Adrenal gland (tissue), 12 donors: ENCODE data around the gene RPS8. TPM values are rescaled to one million over a fixed set of nuclear protein-coding genes. Genes with fewer than 3 reads are reported as not detected.
A peak's percentile ranks its signal among the peaks of the same experiment; 100 is the strongest.

Source experiments
- DNase-seq, 7 donors: peaks; one replicate each; pipeline ENCODE4 v3.0.0-alpha.2; 2019 to 2020
- H3K27ac ChIP-seq, 5 donors: fragments of 200-600 bp; sonication (generic) in 4 of 5; 1 replicate in 3 of 5; 2 replicates in 2 of 5; pipeline versions ENCODE4 v1.5.1 to v1.8.0; 2016 to 2020; ENCODE audit warnings: mild to moderate bottlenecking in 1 of 5
- H3K27me3 ChIP-seq: fragments of 200-600 bp; 2 replicates; pipeline ENCODE4 v1.8.0; 2021
- H3K36me3 ChIP-seq, 2 donors: fragments of 200-600 bp; replicated peaks in 1 of 2; 1 replicate in 1 of 2; 2 replicates in 1 of 2; pipeline versions ENCODE4 v1.5.1 to v1.8.0; 2018 to 2022
- H3K4me1 ChIP-seq, 2 donors: fragments of 200-600 bp; replicated peaks in 1 of 2; 1 replicate in 1 of 2; 2 replicates in 1 of 2; pipeline versions ENCODE4 v1.5.1 to v1.8.0; 2018 to 2021
- H3K4me3 ChIP-seq, 4 donors: fragments of 200-600 bp; sonication (generic) in 3 of 4; one replicate each; pipeline ENCODE4 v1.5.1; 2016 to 2018
- H3K9me3 ChIP-seq, 3 donors: fragments of 200-600 bp; sonication (generic) in 1 of 3; replicated peaks in 1 of 3; 1 replicate in 2 of 3; 2 replicates in 1 of 3; pipeline versions ENCODE4 v1.5.1 to v1.8.0; 2016 to 2021
- POLR2A ChIP-seq, 2 donors: fragments of 450-650 bp; IDR thresholded peaks; one replicate each; pipeline ENCODE4 v1.6.1; 2017; ENCODE audit warnings: antibody characterized with exemption in 2 of 2, mild to moderate bottlenecking in 2 of 2, moderate library complexity in 1 of 2
- WGBS, 4 donors: extraction: QIAGEN DNeasy Blood & Tissue Kit in 2 of 4; methylation state at CpG; one replicate each; pipeline versions ENCODE4 v1.1.5 to v1.1.7; 2013 to 2017; 5-methylcytosine and 5-hydroxymethylcytosine counted together
- intact Hi-C, 2 donors: fragments of 100-400 bp; cut with DNase I; formaldehyde crosslinking; loops; one replicate each; pipeline versions ENCODE4 v1.14.1 to v1.15.0; 2022 to 2023
- polyA plus RNA-seq, 3 donors: library from polyadenylated mRNA; stranded (reverse); fragments of 200-250 nt in 2 of 3; fragments of 350-450 nt in 1 of 3; fragmentation: Illumina TruSeq in 1 of 3; extraction: RNeasy Lipid Tissue Mini Kit (QIAGEN cat#74804) in 1 of 3; gene quantifications; one replicate each; pipeline ENCODE4 v1.2.3, GENCODE V29; 2013 to 2014
- total RNA-seq, 9 donors: library from RNA; depleted of rRNA in 4 of 9; stranded (reverse); fragments of >200 nt in 4 of 9; fragments of 120-200 nt in 1 of 9; fragmentation: NEBNext Ultra II Directional in 1 of 9; extraction: Animal tissue kit (Norgen Biotek cat#: 25700) in 1 of 9; gene quantifications; one replicate each; pipeline versions ENCODE4 v1.1.0 to v1.2.4, GENCODE V29; 2013 to 2023
- TF ChIP-seq, protein P1 (sequence below), 6 experiments: fragments of 450-650 bp in 4 of 6; fragments of 200-600 bp in 2 of 6; sonication (generic) in 1 of 6; IDR thresholded peaks; 1 replicate in 5 of 6; 2 replicates in 1 of 6; pipeline versions ENCODE4 v1.5.1 to v1.8.0; 2016 to 2021; ENCODE audit warnings: antibody characterized with exemption in 6 of 6, mild to moderate bottlenecking in 2 of 6, moderate library complexity in 1 of 6
- donor health status: healthy with polysubstance abuse.
- donor health status: Bipolar disorder and iron deficiency.
- donor health status: DM: yes; HTN: yes; CAD: no.
- donor health status: DM: no; HTN: no; CAD: no.
- donor health status: DM: no; HTN: no; CAD: no.
- donor health status: DM: yes; HTN: yes; CAD: no.

Gene RPS8
- total and polyA plus RNA-seq, 12 donors = 1,508 to 3,127 (median 2,474) TPM

DNA sequence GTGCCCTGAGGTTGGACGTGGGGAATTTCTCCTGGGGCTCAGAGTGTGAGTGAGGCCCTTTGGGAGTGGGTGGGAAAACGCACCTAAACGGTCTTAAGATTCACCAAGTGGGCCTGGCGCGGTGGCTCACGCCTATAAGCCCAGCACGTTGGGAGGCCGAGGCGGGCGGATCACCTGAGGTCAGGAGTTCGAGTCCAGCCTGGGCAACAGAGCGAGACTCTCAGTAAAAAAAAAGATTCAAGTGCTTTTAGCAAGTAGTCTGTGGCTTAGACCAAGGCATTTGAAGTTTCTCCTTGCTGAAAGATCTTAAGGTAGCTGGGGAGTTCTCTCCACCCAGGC is 1.4 kb downstream of the RPS8 start:
- intact Hi-C loops = loop anchor here in 1 of 2 donors (5.0 kb wide), 1 partner anchor 34 kb away; no protein-coding TSS in a partner anchor
- peak overlapping the region; percentile 60 to 98 (median 94) for H3K27ac ChIP-seq
- peak overlapping the region in 3 of 4 donors; percentile 13 to 84 (median 77) for H3K4me3 ChIP-seq
- H3K4me1 ChIP-seq = peaks cover 21 to 33% of the 10 kb centered on the region in 2 donors
- H3K36me3 ChIP-seq = peaks cover 0 to 48% of the 10 kb centered on the region in 2 donors
- H3K9me3 ChIP-seq = no peaks in the 10 kb centered on the region
- H3K27me3 ChIP-seq = no peaks in the 10 kb centered on the region
- TF ChIP-seq, protein P1, sequence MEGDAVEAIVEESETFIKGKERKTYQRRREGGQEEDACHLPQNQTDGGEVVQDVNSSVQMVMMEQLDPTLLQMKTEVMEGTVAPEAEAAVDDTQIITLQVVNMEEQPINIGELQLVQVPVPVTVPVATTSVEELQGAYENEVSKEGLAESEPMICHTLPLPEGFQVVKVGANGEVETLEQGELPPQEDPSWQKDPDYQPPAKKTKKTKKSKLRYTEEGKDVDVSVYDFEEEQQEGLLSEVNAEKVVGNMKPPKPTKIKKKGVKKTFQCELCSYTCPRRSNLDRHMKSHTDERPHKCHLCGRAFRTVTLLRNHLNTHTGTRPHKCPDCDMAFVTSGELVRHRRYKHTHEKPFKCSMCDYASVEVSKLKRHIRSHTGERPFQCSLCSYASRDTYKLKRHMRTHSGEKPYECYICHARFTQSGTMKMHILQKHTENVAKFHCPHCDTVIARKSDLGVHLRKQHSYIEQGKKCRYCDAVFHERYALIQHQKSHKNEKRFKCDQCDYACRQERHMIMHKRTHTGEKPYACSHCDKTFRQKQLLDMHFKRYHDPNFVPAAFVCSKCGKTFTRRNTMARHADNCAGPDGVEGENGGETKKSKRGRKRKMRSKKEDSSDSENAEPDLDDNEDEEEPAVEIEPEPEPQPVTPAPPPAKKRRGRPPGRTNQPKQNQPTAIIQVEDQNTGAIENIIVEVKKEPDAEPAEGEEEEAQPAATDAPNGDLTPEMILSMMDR (IDR thresholded peaks at IDR 0.05) = no peak
- no peak for TF ChIP-seq POLR2A (IDR thresholded peaks at IDR 0.05)
- WGBS, 4 donors = 24 to 35% (median 30%) methylated on average over 10 to 12 of the region's 12 CpGs
- no peak for DNase-seq

DNA sequence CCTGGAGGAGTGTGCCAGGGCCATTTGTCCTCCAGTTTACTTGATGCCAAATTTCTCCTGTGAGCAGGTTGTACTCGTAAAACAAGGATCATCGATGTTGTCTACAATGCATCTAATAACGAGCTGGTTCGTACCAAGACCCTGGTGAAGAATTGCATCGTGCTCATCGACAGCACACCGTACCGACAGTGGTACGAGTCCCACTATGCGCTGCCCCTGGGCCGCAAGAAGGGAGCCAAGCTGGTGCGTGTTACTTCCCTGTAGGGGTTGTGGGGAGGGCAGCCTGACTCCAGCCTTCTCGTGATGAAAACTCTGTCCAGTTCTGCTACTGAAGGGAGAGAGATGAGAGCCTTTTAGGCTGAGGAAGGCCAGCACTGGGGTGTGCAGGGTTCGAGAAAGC is 2.2 kb downstream of the RPS8 start:
- Histone ChIP-seq H3K4me1 (peaks cover 21 to 33% of the 10 kb centered on the region in 2 donors), H3K27ac (peak overlapping the region in 3 of 5 donors; percentile 94 to 98 (median 97)), H3K36me3 (peaks cover 0 to 48% of the 10 kb centered on the region in 2 donors), H3K9me3 (no peaks in the 10 kb centered on the region), H3K27me3 (no peaks in the 10 kb centered on the region), H3K4me3 (peak overlapping the region in 1 of 4 donors; percentile 84)
- TF ChIP-seq POLR2A (IDR thresholded peaks at IDR 0.05) = no peak
- TF ChIP-seq, protein P1 (IDR thresholded peaks at IDR 0.05) = no peak
- intact Hi-C loops = loop anchor here in 1 of 2 donors (5.0 kb wide), 1 partner anchor 35 kb away; no protein-coding TSS in a partner anchor
- no peak for DNase-seq
- WGBS, 4 donors = 46 to 61% (median 57%) methylated on average over 14 of the region's 14 CpGs

DNA sequence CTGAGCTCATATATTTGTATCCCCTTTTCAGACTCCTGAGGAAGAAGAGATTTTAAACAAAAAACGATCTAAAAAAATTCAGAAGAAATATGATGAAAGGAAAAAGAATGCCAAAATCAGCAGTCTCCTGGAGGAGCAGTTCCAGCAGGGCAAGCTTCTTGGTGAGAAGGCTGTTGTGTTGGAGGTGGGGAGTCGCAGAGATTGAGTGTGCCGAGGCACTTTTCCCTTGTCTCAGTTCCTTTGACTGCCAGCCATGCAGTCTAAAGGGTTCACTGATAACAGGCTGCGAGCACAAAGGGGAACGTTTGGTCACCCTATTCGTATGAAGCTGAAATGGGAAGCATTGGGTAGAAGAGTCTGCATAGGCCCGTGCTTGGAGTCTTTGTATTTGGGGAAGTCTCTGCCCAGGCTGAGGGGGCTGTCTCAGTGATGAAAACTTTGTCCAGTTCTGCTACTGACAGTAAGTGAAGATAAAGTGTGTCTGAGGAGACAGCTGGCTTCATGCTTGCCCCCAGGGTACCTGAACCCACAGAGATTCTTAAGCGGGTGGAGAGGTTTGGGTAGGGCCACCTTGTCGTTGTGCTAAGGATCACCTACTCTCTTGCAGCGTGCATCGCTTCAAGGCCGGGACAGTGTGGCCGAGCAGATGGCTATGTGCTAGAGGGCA is 2.8 kb downstream of the RPS8 start:
- no peaks in the 10 kb centered on the region for H3K9me3 ChIP-seq
- H3K4me1 ChIP-seq = peaks cover 21 to 33% of the 10 kb centered on the region in 2 donors
- DNase-seq = no peak
- TF ChIP-seq POLR2A (IDR thresholded peaks at IDR 0.05) = no peak
- TF ChIP-seq, protein P1 (IDR thresholded peaks at IDR 0.05) = no peak
- peaks cover 0 to 48% of the 10 kb centered on the region in 2 donors for H3K36me3 ChIP-seq
- WGBS, 4 donors = 42 to 49% (median 45%) methylated on average over 13 of the region's 13 CpGs
- intact Hi-C loops = loop anchor here in 1 of 2 donors (5.0 kb wide), 1 partner anchor 36 kb away; no protein-coding TSS in a partner anchor
- peak overlapping the region in 1 of 4 donors; percentile 84 for H3K4me3 ChIP-seq
- H3K27ac ChIP-seq = peak overlapping the region in 3 of 5 donors; percentile 14 to 97 (median 94)
- no peaks in the 10 kb centered on the region for H3K27me3 ChIP-seq

DNA sequence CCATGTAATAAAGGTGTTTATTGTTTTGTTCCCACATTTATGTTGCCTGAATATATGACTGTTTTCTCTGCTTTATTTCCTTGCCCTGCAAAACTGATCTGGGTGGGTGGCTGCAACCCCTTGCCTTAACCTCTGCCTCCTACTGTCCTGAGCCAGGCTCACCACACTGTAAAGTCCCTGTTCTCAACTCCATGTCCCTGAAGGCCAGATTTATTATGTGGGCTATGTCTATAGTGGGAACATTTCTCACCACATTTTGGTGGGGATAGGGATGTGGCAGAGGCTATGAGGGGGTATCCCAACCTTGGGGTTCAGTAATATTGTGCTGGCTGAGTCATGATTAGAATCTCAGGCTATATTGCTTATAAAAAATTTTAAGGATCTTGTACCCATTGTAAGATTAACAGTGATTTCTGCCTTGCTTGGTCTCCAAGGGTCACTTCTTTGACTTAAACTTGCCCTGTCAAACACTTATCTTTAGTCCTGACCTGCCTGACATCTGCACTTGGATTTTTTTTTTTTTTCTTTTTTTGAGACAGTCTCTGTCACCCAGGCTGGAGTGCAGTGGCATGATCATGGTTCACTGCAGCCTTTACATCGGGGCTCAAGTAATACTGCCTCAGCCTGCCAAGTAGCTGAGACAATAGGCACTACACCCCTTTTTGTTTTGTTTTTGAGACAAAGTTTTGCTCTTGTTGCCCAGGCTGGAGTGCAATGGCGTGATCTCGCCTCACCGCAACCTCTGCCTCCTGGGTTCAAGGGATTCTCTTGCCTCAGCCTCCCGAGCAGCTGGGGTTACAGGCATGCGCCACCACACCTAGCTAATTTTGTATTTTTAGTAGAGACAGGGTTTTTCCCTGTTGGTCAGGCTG is 3.6 kb downstream of the RPS8 start:
- Histone ChIP-seq H3K27ac (no peak overlapping the region), H3K9me3 (no peaks in the 10 kb centered on the region), H3K4me3 (no peak overlapping the region), H3K27me3 (no peaks in the 10 kb centered on the region), H3K4me1 (peaks cover 26 to 37% of the 10 kb centered on the region in 2 donors), H3K36me3 (peaks cover 0 to 48% of the 10 kb centered on the region in 2 donors)
- TF ChIP-seq POLR2A (IDR thresholded peaks at IDR 0.05) = no peak
- TF ChIP-seq, protein P1 (IDR thresholded peaks at IDR 0.05) = no peak
- intact Hi-C loops = loop anchor here in 1 of 2 donors (5.0 kb wide), 1 partner anchor 37 kb away; no protein-coding TSS in a partner anchor
- 84 to 95% (median 92%) methylated on average over 6 of the region's 6 CpGs for WGBS, 4 donors
- DNase-seq = no peak
